HEK293 (cell line): ENCODE data around the gene SLC29A1.

Experiments
- CTCF ChIA-PET: fragments of 350-600 bp; formaldehyde crosslinking; extraction: SDS; loops from one replicate; lab custom pipeline; 2021; ENCODE audit warnings: antibody characterized with exemption; lab: Yijun Ruan, JAX
- POLR2A ChIA-PET: fragments of 300-600 bp; formaldehyde crosslinking; extraction: SDS; loops from one replicate; lab custom pipeline; 2020; ENCODE audit warnings: antibody characterized with exemption, inconsistent platforms; lab: Yijun Ruan, JAX
- H3K27ac ChIP-seq: fragments of 200-500 bp; sonication (Bioruptor generic); 2 replicates; pipeline ENCODE4 v1.5.1; 2014; ENCODE audit warnings: low read depth, low read length, control low read depth, inconsistent platforms; ENCODE audit errors: extremely low read depth
- H3K36me3 ChIP-seq, 2 experiments: fragments of 200-500 bp in 1 of 2; sonication (Bioruptor generic) in 1 of 2; 1 replicate in 1 of 2; 2 replicates in 1 of 2; pipeline ENCODE4 v1.5.1; 2014 to 2017; ENCODE audit warnings: inconsistent platforms in 2 of 2, low read length in 2 of 2; ENCODE audit not compliant: control insufficient read depth in 2 of 2, insufficient read depth in 1 of 2
- H3K4me1 ChIP-seq: fragments of 200-500 bp; sonication (Bioruptor generic); 2 replicates; pipeline ENCODE4 v1.5.1; 2014; ENCODE audit warnings: mild to moderate bottlenecking, low read length, inconsistent platforms; ENCODE audit not compliant: control insufficient read depth, insufficient read depth
- H3K4me3 ChIP-seq: 2 replicates; pipeline ENCODE4 v1.5.1; 2011; ENCODE audit warnings: low read depth, mild to moderate bottlenecking, control low read depth, low read length, moderate library complexity
- H3K9me3 ChIP-seq: fragments of 200-500 bp; sonication (Bioruptor generic); 2 replicates; pipeline ENCODE4 v1.5.1; 2014; ENCODE audit warnings: low read depth, low read length, inconsistent platforms; ENCODE audit not compliant: control insufficient read depth, insufficient read depth
- EGR2 ChIP-seq: fragments of 450-650 bp; formaldehyde crosslinking; IDR thresholded peaks from 2 replicates; pipeline ENCODE4 v1.5.1; 2016; ENCODE audit warnings: low read depth, missing biosample characterization, missing genetic modification characterization
- HOXC10 ChIP-seq: sonication (generic); formaldehyde crosslinking; IDR thresholded peaks from 2 replicates; pipeline ENCODE4 v1.8.1; 2023; ENCODE audit warnings: mild to moderate bottlenecking, missing genetic modification reagents
- SP2 ChIP-seq: fragments of 450-650 bp; formaldehyde crosslinking; IDR thresholded peaks from 2 replicates; pipeline ENCODE4 v1.5.1; 2016; ENCODE audit warnings: missing biosample characterization, missing genetic modification characterization
- ZBTB48 ChIP-seq: fragments of 450-650 bp; formaldehyde crosslinking; IDR thresholded peaks from 2 replicates; pipeline ENCODE4 v1.5.1; 2016; ENCODE audit warnings: missing biosample characterization, missing genetic modification characterization
- ZFP41 ChIP-seq: fragments of 450-650 bp; formaldehyde crosslinking; IDR thresholded peaks from 2 replicates; pipeline ENCODE4 v1.5.1; 2016; ENCODE audit warnings: missing biosample characterization, missing genetic modification characterization, borderline replicate concordance
- ZIC2 ChIP-seq: fragments of 450-650 bp; formaldehyde crosslinking; IDR thresholded peaks from 2 replicates; pipeline ENCODE4 v1.5.1; 2016; ENCODE audit warnings: missing biosample characterization, missing genetic modification characterization
- ZNF155 ChIP-seq: fragments of 450-650 bp; formaldehyde crosslinking; IDR thresholded peaks from 2 replicates; pipeline ENCODE4 v1.5.1; 2016; ENCODE audit warnings: missing biosample characterization, missing genetic modification characterization
- ZNF248 ChIP-seq: fragments of 450-650 bp; formaldehyde crosslinking; IDR thresholded peaks from 2 replicates; pipeline ENCODE4 v1.5.1; 2017; ENCODE audit warnings: missing biosample characterization, missing genetic modification characterization
- ZNF324 ChIP-seq: fragments of 450-650 bp; formaldehyde crosslinking; IDR thresholded peaks from 2 replicates; pipeline ENCODE4 v1.5.1; 2016; ENCODE audit warnings: missing biosample characterization, missing genetic modification characterization
- ZNF391 ChIP-seq: fragments of 450-650 bp; formaldehyde crosslinking; IDR thresholded peaks from 2 replicates; pipeline ENCODE4 v1.5.1; 2016; ENCODE audit warnings: low read depth, missing biosample characterization, missing genetic modification characterization, borderline replicate concordance
- ZNF416 ChIP-seq: fragments of 450-650 bp; formaldehyde crosslinking; IDR thresholded peaks from 2 replicates; pipeline ENCODE4 v1.5.1; 2016; ENCODE audit warnings: missing biosample characterization, missing genetic modification characterization
- ZNF560 ChIP-seq: fragments of 450-650 bp; formaldehyde crosslinking; IDR thresholded peaks from 2 replicates; pipeline ENCODE4 v1.5.1; 2017; ENCODE audit warnings: missing biosample characterization, missing genetic modification characterization, borderline replicate concordance
- ZNF585B ChIP-seq: fragments of 450-650 bp; formaldehyde crosslinking; IDR thresholded peaks from 2 replicates; pipeline ENCODE4 v1.5.1; 2016; ENCODE audit warnings: missing biosample characterization, missing genetic modification characterization
- ZNF600 ChIP-seq: fragments of 450-650 bp; formaldehyde crosslinking; IDR thresholded peaks from 2 replicates; pipeline ENCODE4 v1.5.1; 2016; ENCODE audit warnings: missing biosample characterization, missing genetic modification characterization
- ZNF624 ChIP-seq: fragments of 450-650 bp; formaldehyde crosslinking; IDR thresholded peaks from 2 replicates; pipeline ENCODE4 v1.5.1; 2017; ENCODE audit warnings: missing biosample characterization, missing genetic modification characterization
- ZNF791 ChIP-seq: fragments of 450-650 bp; formaldehyde crosslinking; IDR thresholded peaks from 2 replicates; pipeline ENCODE4 v1.5.1; 2016; ENCODE audit warnings: missing biosample characterization, missing genetic modification characterization
- TF ChIP-seq, protein P1 (sequence below): fragments of 450-650 bp; formaldehyde crosslinking; IDR thresholded peaks from 2 replicates; pipeline ENCODE4 v1.5.1; 2016; ENCODE audit warnings: missing biosample characterization, missing genetic modification characterization
- TF ChIP-seq, protein P2 (sequence below): fragments of 450-650 bp; formaldehyde crosslinking; IDR thresholded peaks from 2 replicates; pipeline ENCODE4 v1.5.1; 2016; ENCODE audit warnings: missing biosample characterization, missing genetic modification characterization
- TF ChIP-seq, protein P3 (sequence below): fragments of 450-650 bp; formaldehyde crosslinking; IDR thresholded peaks from 2 replicates; pipeline ENCODE4 v1.5.1; 2016; ENCODE audit warnings: missing biosample characterization, missing genetic modification characterization
- TF ChIP-seq, protein P4 (sequence below): fragments of 450-650 bp; formaldehyde crosslinking; IDR thresholded peaks from 2 replicates; pipeline ENCODE4 v1.5.1; 2016; ENCODE audit warnings: missing biosample characterization, missing genetic modification characterization

The SLC29A1 gene

DNA sequence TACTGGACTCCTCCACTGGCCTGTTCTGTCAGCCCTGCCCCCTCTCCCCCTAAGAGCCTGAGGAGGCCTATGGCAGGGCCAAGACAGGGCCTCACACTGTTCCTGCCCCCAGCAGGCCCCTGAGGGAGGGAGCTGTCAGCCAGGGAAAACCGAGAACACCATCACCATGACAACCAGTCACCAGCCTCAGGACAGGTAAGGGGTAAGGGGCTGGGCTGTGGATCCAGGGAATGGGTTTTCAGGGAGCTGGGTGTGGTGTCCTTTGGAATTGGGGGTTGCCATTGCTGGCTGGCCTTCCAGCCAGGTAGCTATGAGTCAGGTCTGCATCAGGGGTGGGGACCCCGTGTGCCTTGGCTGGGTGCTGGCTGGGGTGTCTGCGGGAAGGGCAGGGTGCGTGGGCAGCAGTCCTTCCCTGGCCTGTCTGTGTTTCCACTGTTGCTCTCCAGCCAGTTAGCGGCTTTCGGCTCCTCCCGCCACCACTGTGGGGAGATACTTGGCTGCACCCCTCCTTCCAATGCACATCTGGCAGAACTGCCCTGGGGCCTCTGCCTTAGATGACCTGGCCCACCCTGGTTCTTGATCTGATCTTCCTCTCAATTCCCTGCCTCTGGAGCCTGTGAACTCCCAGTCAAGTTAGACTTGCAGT lies 3.9 kb downstream of the SLC29A1 start (continued):
- TF ChIP-seq, protein P1, sequence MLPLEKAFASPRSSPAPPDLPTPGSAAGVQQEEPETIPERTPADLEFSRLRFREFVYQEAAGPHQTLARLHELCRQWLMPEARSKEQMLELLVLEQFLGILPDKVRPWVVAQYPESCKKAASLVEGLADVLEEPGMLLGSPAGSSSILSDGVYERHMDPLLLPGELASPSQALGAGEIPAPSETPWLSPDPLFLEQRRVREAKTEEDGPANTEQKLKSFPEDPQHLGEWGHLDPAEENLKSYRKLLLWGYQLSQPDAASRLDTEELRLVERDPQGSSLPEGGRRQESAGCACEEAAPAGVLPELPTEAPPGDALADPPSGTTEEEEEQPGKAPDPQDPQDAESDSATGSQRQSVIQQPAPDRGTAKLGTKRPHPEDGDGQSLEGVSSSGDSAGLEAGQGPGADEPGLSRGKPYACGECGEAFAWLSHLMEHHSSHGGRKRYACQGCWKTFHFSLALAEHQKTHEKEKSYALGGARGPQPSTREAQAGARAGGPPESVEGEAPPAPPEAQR: no peak
- TF ChIP-seq ZBTB48: peak; percentile 70; the same call in 1 of the 2 replicates

DNA sequence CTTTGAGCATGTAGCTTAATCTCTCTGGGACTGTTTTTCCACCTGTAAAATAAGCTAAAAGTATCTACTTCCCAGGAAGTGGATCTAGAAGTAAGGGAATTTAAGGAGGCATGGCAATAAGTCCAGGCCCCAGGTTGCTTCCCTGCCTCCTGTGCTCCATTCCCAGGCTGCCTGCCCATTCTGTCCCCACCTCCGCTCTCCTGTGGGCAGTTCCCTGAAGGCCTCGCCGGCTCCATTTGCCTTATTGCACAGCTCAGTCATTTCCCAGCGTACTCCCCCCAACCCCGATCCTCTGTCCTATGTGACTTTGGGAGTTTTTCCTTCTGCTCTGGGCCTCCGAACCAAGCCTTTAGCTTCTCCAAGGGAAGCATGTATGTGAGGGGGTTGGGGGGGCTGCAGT lies 4.6 kb downstream of the SLC29A1 start:
- TF ChIP-seq EGR2 (tag by site-specific recombination) (no peak), ZNF324 (tag by site-specific recombination) (no peak), ZNF416 (no peak), ZNF624 (tag by site-specific recombination) (no peak), ZNF155 (tag by site-specific recombination) (no peak), ZNF791 (tag by site-specific recombination) (no peak), ZFP41 (tag by site-specific recombination) (no peak), ZNF585B (no peak), ZNF600 (tag by site-specific recombination) (no peak)
- TF ChIP-seq, all 188 proteins: peak for 0
- Histone ChIP-seq H3K36me3 (peaks cover 0 to 47% of the 10 kb centered on the region in 2 experiments; a peak in 2 of 3 replicates), H3K4me1 (peaks cover 13% of the 10 kb centered on the region), H3K9me3 (no peaks in the 10 kb centered on the region), H3K27ac (no peak overlapping the region), H3K4me3 (no peak overlapping the region)
- ChIA-PET CTCF (interaction anchor here (0.5 to 11.1 kb wide), 8 partner anchors 8 to 128 kb away, joined by 3 to 148 read pairs (median 6); no protein-coding TSS in a partner anchor), POLR2A (interaction anchor here (0.6 to 2.0 kb wide), 3 partner anchors 9 to 21 kb away, joined by 4 to 14 read pairs (median 4); partner anchors contain the start of gene HSP90AB1)

DNA sequence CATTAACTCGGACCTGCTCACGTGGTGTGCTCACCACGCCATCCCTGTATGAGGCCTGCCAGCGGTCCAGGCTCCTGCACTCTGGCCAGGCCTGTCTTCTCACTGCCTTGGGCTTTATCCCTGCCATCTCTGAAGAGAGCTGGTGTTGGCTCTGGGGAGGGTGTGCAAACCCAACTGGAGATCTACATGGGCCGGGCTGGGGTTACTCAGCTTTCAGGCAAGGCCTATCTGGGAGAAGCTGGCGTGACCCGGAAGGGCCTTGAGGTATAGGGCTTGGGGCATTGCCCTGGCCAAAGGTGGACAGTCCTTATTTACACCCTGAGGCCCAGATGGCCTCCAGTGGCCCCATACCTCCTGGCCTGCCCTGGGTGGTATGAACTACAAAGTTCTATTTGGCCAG lies 5.0 kb downstream of the SLC29A1 start:
- H3K4me1 ChIP-seq: peaks cover 13% of the 10 kb centered on the region
- CTCF ChIA-PET: interaction anchor here (0.9 to 11.1 kb wide), 4 partner anchors 8 to 55 kb away, joined by 3 to 148 read pairs (median 12); no protein-coding TSS in a partner anchor
- no peak for TF ChIP-seq ZNF791 (tag by site-specific recombination)
- no peak for TF ChIP-seq ZNF560
- TF ChIP-seq, protein P1: no peak
- no peak for TF ChIP-seq HOXC10 (CRISPR knock-in tag)
- TF ChIP-seq SP2 (tag by site-specific recombination): no peak
- TF ChIP-seq, protein P2, sequence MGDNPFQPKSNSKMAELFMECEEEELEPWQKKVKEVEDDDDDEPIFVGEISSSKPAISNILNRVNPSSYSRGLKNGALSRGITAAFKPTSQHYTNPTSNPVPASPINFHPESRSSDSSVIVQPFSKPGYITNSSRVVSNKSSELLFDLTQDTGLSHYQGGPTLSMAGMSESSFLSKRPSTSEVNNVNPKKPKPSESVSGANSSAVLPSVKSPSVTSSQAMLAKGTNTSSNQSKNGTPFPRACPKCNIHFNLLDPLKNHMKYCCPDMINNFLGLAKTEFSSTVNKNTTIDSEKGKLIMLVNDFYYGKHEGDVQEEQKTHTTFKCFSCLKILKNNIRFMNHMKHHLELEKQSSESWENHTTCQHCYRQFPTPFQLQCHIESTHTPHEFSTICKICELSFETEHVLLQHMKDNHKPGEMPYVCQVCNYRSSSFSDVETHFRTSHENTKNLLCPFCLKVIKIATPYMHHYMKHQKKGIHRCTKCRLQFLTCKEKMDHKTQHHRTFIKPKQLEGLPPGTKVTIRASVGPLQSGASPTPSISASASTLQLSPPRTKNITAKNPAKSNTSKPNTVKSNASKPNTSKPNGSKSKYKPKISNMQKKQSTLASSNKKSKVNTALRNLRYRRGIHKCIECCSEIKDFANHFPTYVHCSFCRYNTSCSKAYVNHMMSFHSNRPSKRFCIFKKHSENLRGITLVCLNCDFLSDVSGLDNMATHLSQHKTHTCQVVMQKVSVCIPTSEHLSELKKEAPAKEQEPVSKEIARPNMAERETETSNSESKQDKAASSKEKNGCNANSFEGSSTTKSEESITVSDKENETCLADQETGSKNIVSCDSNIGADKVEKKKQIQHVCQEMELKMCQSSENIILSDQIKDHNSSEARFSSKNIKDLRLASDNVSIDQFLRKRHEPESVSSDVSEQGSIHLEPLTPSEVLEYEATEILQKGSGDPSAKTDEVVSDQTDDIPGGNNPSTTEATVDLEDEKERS (tag by site-specific recombination): no peak
- TF ChIP-seq, protein P3, sequence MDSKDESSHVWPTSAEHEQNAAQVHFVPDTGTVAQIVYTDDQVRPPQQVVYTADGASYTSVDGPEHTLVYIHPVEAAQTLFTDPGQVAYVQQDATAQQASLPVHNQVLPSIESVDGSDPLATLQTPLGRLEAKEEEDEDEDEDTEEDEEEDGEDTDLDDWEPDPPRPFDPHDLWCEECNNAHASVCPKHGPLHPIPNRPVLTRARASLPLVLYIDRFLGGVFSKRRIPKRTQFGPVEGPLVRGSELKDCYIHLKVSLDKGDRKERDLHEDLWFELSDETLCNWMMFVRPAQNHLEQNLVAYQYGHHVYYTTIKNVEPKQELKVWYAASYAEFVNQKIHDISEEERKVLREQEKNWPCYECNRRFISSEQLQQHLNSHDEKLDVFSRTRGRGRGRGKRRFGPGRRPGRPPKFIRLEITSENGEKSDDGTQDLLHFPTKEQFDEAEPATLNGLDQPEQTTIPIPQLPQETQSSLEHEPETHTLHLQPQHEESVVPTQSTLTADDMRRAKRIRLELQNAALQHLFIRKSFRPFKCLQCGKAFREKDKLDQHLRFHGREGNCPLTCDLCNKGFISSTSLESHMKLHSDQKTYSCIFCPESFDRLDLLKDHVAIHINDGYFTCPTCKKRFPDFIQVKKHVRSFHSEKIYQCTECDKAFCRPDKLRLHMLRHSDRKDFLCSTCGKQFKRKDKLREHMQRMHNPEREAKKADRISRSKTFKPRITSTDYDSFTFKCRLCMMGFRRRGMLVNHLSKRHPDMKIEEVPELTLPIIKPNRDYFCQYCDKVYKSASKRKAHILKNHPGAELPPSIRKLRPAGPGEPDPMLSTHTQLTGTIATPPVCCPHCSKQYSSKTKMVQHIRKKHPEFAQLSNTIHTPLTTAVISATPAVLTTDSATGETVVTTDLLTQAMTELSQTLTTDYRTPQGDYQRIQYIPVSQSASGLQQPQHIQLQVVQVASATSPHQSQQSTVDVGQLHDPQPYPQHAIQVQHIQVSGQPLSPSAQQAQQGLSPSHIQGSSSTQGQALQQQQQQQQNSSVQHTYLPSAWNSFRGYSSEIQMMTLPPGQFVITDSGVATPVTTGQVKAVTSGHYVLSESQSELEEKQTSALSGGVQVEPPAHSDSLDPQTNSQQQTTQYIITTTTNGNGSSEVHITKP (tag by site-specific recombination): no peak
- no peak for TF ChIP-seq ZIC2
- no peak for TF ChIP-seq ZNF248
- no peak for TF ChIP-seq ZNF391
- TF ChIP-seq, protein P4, sequence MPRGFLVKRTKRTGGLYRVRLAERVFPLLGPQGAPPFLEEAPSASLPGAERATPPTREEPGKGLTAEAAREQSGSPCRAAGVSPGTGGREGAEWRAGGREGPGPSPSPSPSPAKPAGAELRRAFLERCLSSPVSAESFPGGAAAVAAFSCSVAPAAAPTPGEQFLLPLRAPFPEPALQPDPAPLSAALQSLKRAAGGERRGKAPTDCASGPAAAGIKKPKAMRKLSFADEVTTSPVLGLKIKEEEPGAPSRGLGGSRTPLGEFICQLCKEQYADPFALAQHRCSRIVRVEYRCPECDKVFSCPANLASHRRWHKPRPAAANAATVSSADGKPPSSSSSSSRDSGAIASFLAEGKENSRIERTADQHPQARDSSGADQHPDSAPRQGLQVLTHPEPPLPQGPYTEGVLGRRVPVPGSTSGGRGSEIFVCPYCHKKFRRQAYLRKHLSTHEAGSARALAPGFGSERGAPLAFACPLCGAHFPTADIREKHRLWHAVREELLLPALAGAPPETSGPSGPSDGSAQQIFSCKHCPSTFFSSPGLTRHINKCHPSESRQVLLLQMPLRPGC (tag by site-specific recombination): no peak
- H3K36me3 ChIP-seq: peaks cover 0 to 51% of the 10 kb centered on the region in 2 experiments; a peak in 2 of 3 replicates
- no peaks in the 10 kb centered on the region for H3K9me3 ChIP-seq
- H3K27ac ChIP-seq: no peak overlapping the region
- POLR2A ChIA-PET: interaction anchor here (0.6 to 1.3 kb wide), 2 partner anchors 9 to 20 kb away, joined by 4 read pairs; no protein-coding TSS in a partner anchor
- H3K4me3 ChIP-seq: no peak overlapping the region
